Activated naive CD4-positive, alpha-beta T cell treated with anti-CD3 and anti-CD28 coated beads, Interleukin-2, amount 50 U/mL, for 24 hours (primary cell): ENCODE results near the gene ATP9B.
"Not testable (repeated sequence)": the region's sequence is repeated elsewhere in the genome, so short reads cannot be mapped to it uniquely, and the experiment has no call there.

Source experiments
- H3K27ac Mint-ChIP-seq: one replicate; pipeline ENCODE4 v1.8.0; 2021; ENCODE audit warnings: mild to moderate bottlenecking, mixed read lengths
- H3K27me3 Mint-ChIP-seq: one replicate; pipeline ENCODE4 v1.8.0; 2021; ENCODE audit warnings: mixed read lengths
- H3K36me3 Mint-ChIP-seq: one replicate; pipeline ENCODE4 v1.8.0; 2021; ENCODE audit warnings: mixed read lengths
- H3K4me1 Mint-ChIP-seq: one replicate; pipeline ENCODE4 v1.8.0; 2021; ENCODE audit warnings: mixed read lengths
- H3K4me3 Mint-ChIP-seq: one replicate; pipeline ENCODE4 v1.8.0; 2021; ENCODE audit warnings: mild to moderate bottlenecking, mixed read lengths
- H3K9me3 Mint-ChIP-seq: one replicate; pipeline ENCODE4 v1.8.0; 2021; ENCODE audit warnings: mixed read lengths

ATP9B gene

DNA sequence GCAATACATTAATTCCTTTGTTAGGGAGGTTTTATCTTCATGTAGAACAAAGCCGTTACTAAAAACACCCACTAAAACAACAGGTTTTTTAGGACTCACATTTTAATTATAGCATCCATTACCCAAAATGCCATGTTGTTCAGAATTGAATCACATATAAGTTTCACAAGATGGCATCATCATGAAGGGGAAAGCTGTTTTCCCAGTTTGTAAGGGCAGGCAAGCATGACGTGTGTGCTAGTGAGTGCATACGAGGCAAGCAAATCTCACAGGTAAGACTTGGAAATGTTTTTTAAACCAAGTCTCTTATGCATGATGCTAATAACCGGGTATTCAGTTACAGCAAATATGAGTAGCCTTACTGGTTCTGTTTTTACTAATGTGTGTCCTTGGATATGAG lies 214.7 kb downstream of the ATP9B start:
- H3K4me3 Mint-ChIP-seq: no peak overlapping the region
- no peak overlapping the region for H3K27ac Mint-ChIP-seq
- peaks cover 27% of the 10 kb centered on the region for H3K36me3 Mint-ChIP-seq
- H3K27me3 Mint-ChIP-seq: no peaks in the 10 kb centered on the region
- H3K4me1 Mint-ChIP-seq: peaks cover under 1% of the 10 kb centered on the region
- H3K9me3 Mint-ChIP-seq: peaks cover 6% of the 10 kb centered on the region

DNA sequence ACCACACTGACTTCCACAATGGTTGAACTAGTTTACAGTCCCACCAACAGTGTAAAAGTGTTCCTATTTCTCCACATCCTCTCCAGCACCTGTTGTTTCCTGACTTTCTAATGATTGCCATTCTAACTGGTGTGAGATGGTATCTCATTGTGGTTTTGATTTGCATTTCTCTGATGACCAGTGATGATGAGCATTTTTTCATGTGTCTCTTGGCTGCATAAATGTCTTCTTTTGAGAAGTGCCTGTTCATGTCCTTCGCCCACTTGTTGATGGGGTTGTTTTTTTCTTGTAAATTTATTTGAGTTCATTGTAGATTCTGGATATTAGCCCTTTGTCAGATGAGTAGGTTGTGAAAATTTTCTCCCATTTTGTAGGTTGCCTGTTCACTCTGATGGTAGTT lies 216.0 kb downstream of the ATP9B start:
- not testable (repeated sequence) for H3K27me3 Mint-ChIP-seq, H3K4me3 Mint-ChIP-seq, H3K4me1 Mint-ChIP-seq, H3K9me3 Mint-ChIP-seq, H3K27ac Mint-ChIP-seq
- peaks cover 29% of the 10 kb centered on the region for H3K36me3 Mint-ChIP-seq

DNA sequence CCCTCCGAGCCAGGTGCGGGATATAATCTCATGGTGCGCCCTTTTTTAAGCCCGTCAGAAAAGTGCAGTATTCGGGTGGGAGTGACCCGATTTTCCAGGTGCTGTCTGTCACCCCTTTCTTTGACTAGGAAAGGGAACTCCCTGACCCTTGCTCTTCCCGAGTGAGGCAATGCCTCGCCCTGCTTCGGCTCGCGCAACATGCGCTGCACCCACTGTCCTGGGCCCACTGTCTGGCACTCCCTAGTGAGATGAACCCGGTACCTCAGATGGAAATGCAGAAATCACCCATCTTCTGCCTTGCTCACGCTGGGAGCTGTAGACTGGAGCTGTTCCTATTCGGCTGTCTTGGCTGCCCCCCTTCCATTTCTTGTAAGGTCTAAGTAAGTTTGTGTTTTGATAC lies 221.2 kb downstream of the ATP9B start:
- H3K4me3 Mint-ChIP-seq, H3K27ac Mint-ChIP-seq, H3K4me1 Mint-ChIP-seq, H3K27me3 Mint-ChIP-seq, H3K9me3 Mint-ChIP-seq: not testable (repeated sequence)
- peaks cover 11% of the 10 kb centered on the region for H3K36me3 Mint-ChIP-seq

DNA sequence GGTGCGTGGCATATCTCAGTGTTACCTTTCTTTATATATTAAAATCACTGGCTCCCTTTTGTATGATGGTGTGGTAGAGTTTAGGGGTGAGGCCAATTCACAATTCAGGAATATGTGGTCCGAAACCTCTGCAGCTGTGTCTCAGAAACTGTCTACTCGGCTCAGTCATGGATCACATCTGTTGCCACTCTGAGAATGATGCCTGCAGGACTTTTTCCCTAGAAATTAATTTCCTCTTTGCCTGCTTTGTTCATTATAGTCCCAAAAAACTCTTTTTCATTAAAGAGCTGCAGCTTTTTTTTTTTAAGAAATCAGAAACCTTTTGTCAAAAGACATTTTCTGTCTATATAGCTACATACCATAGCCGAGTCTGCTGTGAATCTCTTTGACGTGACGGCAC lies 221.7 kb downstream of the ATP9B start:
- H3K4me1 Mint-ChIP-seq: peaks cover 9% of the 10 kb centered on the region
- no peak overlapping the region for H3K27ac Mint-ChIP-seq
- no peaks in the 10 kb centered on the region for H3K9me3 Mint-ChIP-seq
- no peaks in the 10 kb centered on the region for H3K27me3 Mint-ChIP-seq
- no peak overlapping the region for H3K4me3 Mint-ChIP-seq
- H3K36me3 Mint-ChIP-seq: peaks cover 11% of the 10 kb centered on the region

- no peak overlapping the region for H3K27ac Mint-ChIP-seq
- no peak overlapping the region for H3K4me3 Mint-ChIP-seq
- H3K27me3 Mint-ChIP-seq: no peaks in the 10 kb centered on the region
- H3K4me1 Mint-ChIP-seq: peaks cover 5% of the 10 kb centered on the region
- H3K36me3 Mint-ChIP-seq: peaks cover 18% of the 10 kb centered on the region
- no peaks in the 10 kb centered on the region for H3K9me3 Mint-ChIP-seq
Measured at GRCh38 chr18:79294235-79294634, 225.0 kb downstream of the ATP9B start.

GRCh38 chr18:79299272-79299671 lies 230.1 kb downstream of the ATP9B start:
- no peaks in the 10 kb centered on the region for H3K27me3 Mint-ChIP-seq
- H3K9me3 Mint-ChIP-seq: no peaks in the 10 kb centered on the region
- H3K4me1 Mint-ChIP-seq: no peaks in the 10 kb centered on the region
- no peak overlapping the region for H3K4me3 Mint-ChIP-seq
- H3K27ac Mint-ChIP-seq: no peak overlapping the region
- peaks cover 14% of the 10 kb centered on the region for H3K36me3 Mint-ChIP-seq

DNA sequence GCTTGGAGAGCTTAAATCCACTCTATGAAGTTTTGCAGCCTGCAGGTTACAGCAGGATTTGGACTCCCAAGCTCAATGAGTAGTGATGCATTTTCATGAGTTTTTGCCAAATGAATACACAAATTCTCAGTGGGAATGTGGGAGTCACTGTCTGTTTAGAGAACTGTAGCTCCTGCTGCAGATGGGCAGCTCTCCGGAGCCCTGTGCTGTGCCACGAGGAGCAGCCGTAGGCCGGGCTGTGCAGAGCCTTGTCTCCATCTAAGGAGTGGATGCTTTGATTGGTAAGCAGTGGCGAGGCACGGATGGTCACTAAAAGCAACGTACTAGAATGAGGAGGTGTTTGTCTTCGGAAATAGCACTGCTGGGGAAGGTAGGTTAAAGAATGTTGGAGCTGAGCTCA lies 230.5 kb downstream of the ATP9B start:
- Mint-ChIP-seq H3K4me1 (no peaks in the 10 kb centered on the region), H3K4me3 (no peak overlapping the region), H3K27ac (no peak overlapping the region), H3K27me3 (no peaks in the 10 kb centered on the region), H3K36me3 (peaks cover 14% of the 10 kb centered on the region), H3K9me3 (no peaks in the 10 kb centered on the region)

GRCh38 chr18:79300413-79300812 lies 231.2 kb downstream of the ATP9B start:
- peaks cover 14% of the 10 kb centered on the region for H3K36me3 Mint-ChIP-seq
- no peaks in the 10 kb centered on the region for H3K27me3 Mint-ChIP-seq
- H3K27ac Mint-ChIP-seq: no peak overlapping the region
- no peak overlapping the region for H3K4me3 Mint-ChIP-seq
- no peaks in the 10 kb centered on the region for H3K9me3 Mint-ChIP-seq
- H3K4me1 Mint-ChIP-seq: no peaks in the 10 kb centered on the region

DNA sequence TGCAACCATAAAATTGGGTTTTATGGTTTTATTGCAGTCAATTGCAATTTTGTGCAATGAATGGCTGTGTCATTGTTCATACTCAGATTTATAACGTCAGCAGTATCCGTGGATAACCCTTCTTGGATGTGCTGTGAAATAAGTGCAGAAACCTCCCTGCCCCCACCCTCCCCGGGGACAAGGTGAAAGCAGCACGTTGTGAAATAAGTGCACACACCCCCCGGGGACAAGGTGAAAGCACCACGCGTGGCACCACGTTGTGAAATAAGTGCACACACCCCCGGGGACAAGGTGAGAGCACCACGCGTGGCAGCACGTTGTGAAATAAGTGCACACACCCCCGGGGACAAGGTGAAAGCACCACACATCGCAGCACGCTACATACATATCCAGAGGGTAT lies 232.9 kb downstream of the ATP9B start:
- H3K27ac Mint-ChIP-seq: no peak overlapping the region
- H3K4me3 Mint-ChIP-seq: no peak overlapping the region
- H3K36me3 Mint-ChIP-seq: peaks cover 13% of the 10 kb centered on the region
- no peaks in the 10 kb centered on the region for H3K4me1 Mint-ChIP-seq
- H3K27me3 Mint-ChIP-seq: no peaks in the 10 kb centered on the region
- no peaks in the 10 kb centered on the region for H3K9me3 Mint-ChIP-seq

DNA sequence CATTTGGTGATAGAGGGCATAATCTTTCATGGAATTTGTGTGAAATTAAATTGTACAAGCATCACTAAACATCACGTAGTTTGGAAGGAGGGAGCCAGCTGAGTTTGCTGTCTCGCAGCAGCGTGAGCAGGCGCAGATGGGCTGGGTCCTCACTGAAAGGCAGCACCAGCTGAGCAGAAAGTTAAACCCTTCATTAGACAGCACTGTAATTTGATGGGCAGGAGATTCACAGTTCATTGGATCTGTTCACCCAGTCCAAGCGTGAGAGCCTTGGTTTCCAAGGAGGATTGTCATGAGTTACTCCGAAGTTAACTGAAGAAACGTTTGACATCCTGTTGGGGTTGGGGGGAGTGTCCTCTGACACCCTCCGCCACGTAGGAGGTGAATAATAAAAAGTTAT lies 236.7 kb downstream of the ATP9B start:
- no peaks in the 10 kb centered on the region for H3K9me3 Mint-ChIP-seq
- no peak overlapping the region for H3K4me3 Mint-ChIP-seq
- H3K27ac Mint-ChIP-seq: no peak overlapping the region
- H3K4me1 Mint-ChIP-seq: no peaks in the 10 kb centered on the region
- H3K27me3 Mint-ChIP-seq: no peaks in the 10 kb centered on the region
- peaks cover 23% of the 10 kb centered on the region for H3K36me3 Mint-ChIP-seq

- H3K4me1 Mint-ChIP-seq: no peaks in the 10 kb centered on the region
- no peak overlapping the region for H3K27ac Mint-ChIP-seq
- no peaks in the 10 kb centered on the region for H3K27me3 Mint-ChIP-seq
- no peak overlapping the region for H3K4me3 Mint-ChIP-seq
- H3K36me3 Mint-ChIP-seq: peaks cover 42% of the 10 kb centered on the region
- no peaks in the 10 kb centered on the region for H3K9me3 Mint-ChIP-seq
Measured at GRCh38 chr18:79309614-79310358, 240.6 kb downstream of the ATP9B start.

GRCh38 chr18:79314838-79315388 lies 245.7 kb downstream of the ATP9B start:
- H3K4me3 Mint-ChIP-seq: no peak overlapping the region
- peaks cover 42% of the 10 kb centered on the region for H3K36me3 Mint-ChIP-seq
- peaks cover 24% of the 10 kb centered on the region for H3K4me1 Mint-ChIP-seq
- no peaks in the 10 kb centered on the region for H3K9me3 Mint-ChIP-seq
- H3K27ac Mint-ChIP-seq: no peak overlapping the region
- no peaks in the 10 kb centered on the region for H3K27me3 Mint-ChIP-seq

DNA sequence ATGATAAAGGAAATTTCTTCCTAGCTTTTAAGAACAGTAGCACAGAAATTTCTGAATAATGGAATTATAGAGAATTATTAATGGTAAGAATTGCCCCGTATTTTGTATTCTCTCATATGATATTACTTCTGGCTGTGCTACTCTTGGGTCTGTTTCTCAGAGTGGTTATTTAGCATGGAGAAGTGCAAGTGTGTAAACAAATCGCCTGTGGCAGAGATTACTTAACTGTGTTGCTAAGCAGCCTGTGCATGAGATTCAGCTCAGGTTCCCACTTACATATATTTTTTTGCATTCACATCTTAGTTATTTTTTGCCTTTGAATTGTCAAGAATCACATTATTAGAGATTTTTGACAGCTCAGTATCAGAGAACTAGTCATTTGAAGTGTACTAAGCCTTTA lies 246.4 kb downstream of the ATP9B start:
- H3K27ac Mint-ChIP-seq: no peak overlapping the region
- no peaks in the 10 kb centered on the region for H3K27me3 Mint-ChIP-seq
- H3K9me3 Mint-ChIP-seq: no peaks in the 10 kb centered on the region
- H3K4me3 Mint-ChIP-seq: no peak overlapping the region
- H3K4me1 Mint-ChIP-seq: peaks cover 24% of the 10 kb centered on the region
- peaks cover 39% of the 10 kb centered on the region for H3K36me3 Mint-ChIP-seq

DNA sequence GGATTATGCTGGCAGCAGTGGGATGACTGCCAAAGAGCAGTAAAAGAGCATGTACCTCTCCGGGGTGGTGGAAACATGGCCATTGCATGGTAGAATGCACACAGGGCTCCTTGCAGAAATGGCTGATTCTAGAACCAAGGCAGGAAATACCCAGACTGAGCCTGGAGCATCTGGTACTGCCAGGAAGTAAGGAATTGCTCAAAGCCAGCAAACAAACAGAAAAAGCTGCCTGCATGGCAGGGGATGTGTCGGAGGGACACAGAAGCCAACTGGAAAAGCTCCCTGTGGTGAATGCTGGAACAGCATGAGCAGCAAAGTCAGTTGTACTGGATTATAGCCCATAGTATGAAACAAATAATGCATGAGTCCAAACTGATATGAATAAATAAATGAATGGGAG lies 248.5 kb downstream of the ATP9B start:
- Mint-ChIP-seq H3K27me3 (no peaks in the 10 kb centered on the region), H3K4me3 (no peak overlapping the region), H3K9me3 (no peaks in the 10 kb centered on the region), H3K4me1 (peaks cover 24% of the 10 kb centered on the region), H3K27ac (no peak overlapping the region), H3K36me3 (peaks cover 37% of the 10 kb centered on the region)

DNA sequence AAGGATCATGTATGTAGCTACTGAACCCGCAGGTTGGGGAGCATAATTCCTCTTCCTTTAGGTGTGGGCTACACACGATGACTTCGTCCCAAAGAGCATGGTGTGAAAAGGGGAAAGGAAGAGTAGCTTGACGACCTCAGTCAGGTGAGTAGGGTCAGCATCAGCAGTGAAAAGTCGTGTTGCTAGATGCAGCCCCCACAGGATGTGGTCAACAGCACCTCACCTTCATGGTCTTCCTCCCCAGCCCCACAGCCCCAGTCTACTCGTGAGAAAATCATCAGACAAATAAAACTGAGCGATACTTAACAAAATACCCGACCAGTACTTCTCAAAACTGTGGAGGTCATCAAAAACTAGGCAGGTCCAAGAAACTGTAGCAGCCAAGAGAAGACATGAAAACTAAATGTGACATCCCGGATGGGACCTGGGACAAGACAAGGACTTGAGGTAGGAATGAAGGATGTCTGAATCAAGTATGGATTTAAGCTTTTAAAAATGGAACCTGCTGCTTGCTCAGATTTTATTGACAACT lies 249.0 kb downstream of the ATP9B start:
- H3K4me1 Mint-ChIP-seq: peaks cover 24% of the 10 kb centered on the region
- peaks cover 33% of the 10 kb centered on the region for H3K36me3 Mint-ChIP-seq
- no peak overlapping the region for H3K4me3 Mint-ChIP-seq
- H3K27ac Mint-ChIP-seq: peak overlapping the region; percentile 14
- no peaks in the 10 kb centered on the region for H3K9me3 Mint-ChIP-seq
- H3K27me3 Mint-ChIP-seq: no peaks in the 10 kb centered on the region

- Mint-ChIP-seq H3K4me1 (peaks cover 24% of the 10 kb centered on the region), H3K4me3 (no peak overlapping the region), H3K36me3 (peaks cover 33% of the 10 kb centered on the region), H3K9me3 (no peaks in the 10 kb centered on the region), H3K27me3 (no peaks in the 10 kb centered on the region), H3K27ac (no peak overlapping the region)
Measured at GRCh38 chr18:79320216-79320850, 251.1 kb downstream of the ATP9B start.
